Chondrocyte (in vitro differentiated cells): ENCODE measurements around the gene CDAN1. TPM values are rescaled to one million over a fixed set of nuclear protein-coding genes. Genes with fewer than 3 reads are reported as not detected.

Experiments used
- DNase-seq: peaks from one replicate; pipeline ENCODE4 v3.0.0; 2021; ENCODE audit warnings: mixed read lengths, low spot score
- H3K27ac Mint-ChIP-seq: one replicate; pipeline ENCODE4 v1.8.0; 2021; ENCODE audit warnings: mild to moderate bottlenecking, moderate library complexity, mixed read lengths; ENCODE audit not compliant: unreplicated experiment
- H3K27me3 Mint-ChIP-seq: 2 replicates; pipeline ENCODE4 v1.8.0; 2021; ENCODE audit warnings: low read depth, mixed read lengths
- H3K36me3 Mint-ChIP-seq: 2 replicates; pipeline ENCODE4 v1.8.0; 2021; ENCODE audit warnings: low read depth, mixed read lengths
- H3K4me1 Mint-ChIP-seq: 2 replicates; pipeline ENCODE4 v1.8.0; 2021; ENCODE audit warnings: low read depth, mild to moderate bottlenecking, mixed read lengths
- H3K4me3 Mint-ChIP-seq: one replicate; pipeline ENCODE4 v1.8.0; 2021; ENCODE audit warnings: mild to moderate bottlenecking, moderate library complexity, mixed read lengths; ENCODE audit not compliant: unreplicated experiment
- H3K9me3 Mint-ChIP-seq: 2 replicates; pipeline ENCODE4 v1.8.0; 2021; ENCODE audit warnings: low read depth, mixed read lengths
- CTCF ChIP-seq: fragments of 200-600 bp; sonication (generic); IDR thresholded peaks from 2 replicates; pipeline ENCODE4 v1.5.0; 2021; ENCODE audit warnings: antibody characterized with exemption, mild to moderate bottlenecking, moderate library complexity
- total RNA-seq: library from RNA; stranded (reverse); gene quantifications from 3 replicates; pipeline ENCODE4 v1.2.1, GENCODE V29; 2021

The CDAN1 gene
- total RNA-seq, 1 donor from 2014 or later, result 15.7 TPM

DNA sequence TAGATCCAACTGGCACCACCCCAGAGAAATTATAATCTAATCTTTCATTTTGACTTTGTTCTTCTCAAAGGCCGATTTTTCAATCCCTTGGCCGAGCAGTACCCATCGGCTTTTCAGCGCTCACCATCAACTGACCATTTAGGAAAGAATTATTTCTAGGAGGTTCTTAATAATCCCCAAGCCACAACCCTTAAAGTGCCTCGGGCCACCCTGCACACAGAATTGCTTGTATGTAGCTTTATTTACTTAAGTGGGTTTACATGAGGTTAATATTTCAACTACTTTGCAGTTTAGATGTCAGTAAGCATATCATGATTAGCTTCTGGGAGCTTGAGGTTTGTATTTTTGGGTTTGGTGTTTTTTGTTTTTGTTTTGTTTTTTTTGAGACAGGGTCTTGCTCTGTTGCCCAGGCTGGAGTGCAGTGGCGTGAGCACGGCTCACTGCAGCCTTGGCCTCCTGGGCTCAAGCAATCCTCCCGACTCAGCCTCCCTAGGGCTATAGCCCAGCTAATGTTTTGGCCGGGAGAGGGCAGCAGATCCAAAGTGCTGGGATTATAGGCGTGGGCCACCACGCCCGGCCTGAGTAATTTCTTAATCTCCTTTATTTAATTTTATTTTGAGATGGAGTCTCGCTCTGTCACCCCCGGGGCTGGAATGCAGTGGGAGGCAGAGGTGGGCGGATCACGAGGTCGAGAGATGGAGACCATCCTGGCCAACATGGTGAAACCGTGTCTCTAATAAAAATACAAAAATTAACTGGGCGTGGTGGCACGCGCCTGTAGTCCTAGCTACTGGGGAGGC lies 801 bp upstream of the CDAN1 start:
- DNase-seq, result no peak
- TF ChIP-seq CTCF, result peak; percentile 49
- Mint-ChIP-seq H3K4me3 (peak overlapping the region; percentile 72), H3K27me3 (no peaks in the 10 kb centered on the region), H3K4me1 (peaks cover 33% of the 10 kb centered on the region), H3K27ac (peak overlapping the region; percentile 87), H3K36me3 (peaks cover 6% of the 10 kb centered on the region), H3K9me3 (no peaks in the 10 kb centered on the region)

GRCh38 chr15:42736178-42736792 lies 643 bp downstream of the CDAN1 start:
- TF ChIP-seq CTCF, result no peak
- DNase-seq, result no peak
- H3K9me3 Mint-ChIP-seq, result no peaks in the 10 kb centered on the region
- peaks cover 11% of the 10 kb centered on the region for H3K36me3 Mint-ChIP-seq
- peak overlapping the region; percentile 71 for H3K27ac Mint-ChIP-seq
- no peaks in the 10 kb centered on the region for H3K27me3 Mint-ChIP-seq
- peak overlapping the region; percentile 81 for H3K4me3 Mint-ChIP-seq
- peaks cover 21% of the 10 kb centered on the region for H3K4me1 Mint-ChIP-seq

DNA sequence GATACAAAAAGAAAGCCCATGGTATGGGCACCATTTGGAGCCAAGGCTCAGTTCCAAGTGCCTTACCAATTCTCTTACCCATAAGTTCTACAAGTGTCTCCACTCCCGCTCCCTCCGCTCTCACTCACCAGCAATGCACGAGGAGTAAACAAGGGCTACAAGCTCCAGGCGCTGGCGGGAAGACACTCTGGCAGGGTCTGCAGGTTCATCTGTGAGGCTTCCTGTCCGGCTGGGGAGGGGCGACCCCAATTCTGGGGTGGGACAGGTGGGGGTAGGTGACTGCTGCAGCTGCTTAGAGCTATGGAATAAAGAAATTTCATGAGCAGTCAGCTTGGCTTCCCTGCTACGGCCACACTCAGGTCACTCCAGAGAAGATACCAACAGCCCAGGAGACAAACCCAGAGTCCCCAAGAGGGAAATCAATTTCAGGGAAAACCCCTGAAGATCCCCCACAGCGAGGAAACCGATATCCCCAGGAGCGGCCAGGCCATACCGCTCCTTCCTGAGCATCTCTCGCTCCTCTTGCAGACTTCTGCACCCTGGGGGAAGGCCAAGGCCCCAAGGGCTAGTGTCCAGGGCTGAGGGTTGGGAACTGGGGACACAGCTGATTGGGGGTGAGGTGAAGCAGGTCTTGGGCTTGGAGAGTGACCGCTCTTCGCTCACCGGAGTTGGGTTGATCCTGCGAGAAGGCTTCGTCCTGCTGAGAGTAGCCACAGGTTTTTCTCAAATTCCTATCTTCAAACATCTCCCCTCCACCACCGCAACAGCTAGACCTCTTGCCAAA lies 1.4 kb downstream of the CDAN1 start:
- Mint-ChIP-seq H3K36me3 (peaks cover 14% of the 10 kb centered on the region), H3K27ac (peak overlapping the region; percentile 71), H3K4me3 (peak overlapping the region; percentile 81), H3K27me3 (no peaks in the 10 kb centered on the region), H3K4me1 (peaks cover 21% of the 10 kb centered on the region), H3K9me3 (no peaks in the 10 kb centered on the region)
- no peak for TF ChIP-seq CTCF
- no peak for DNase-seq

- Mint-ChIP-seq H3K4me3 (no peak overlapping the region), H3K4me1 (peaks cover 21% of the 10 kb centered on the region), H3K9me3 (no peaks in the 10 kb centered on the region), H3K27ac (no peak overlapping the region), H3K36me3 (peaks cover 16% of the 10 kb centered on the region), H3K27me3 (no peaks in the 10 kb centered on the region)
- no peak for DNase-seq
- no peak for TF ChIP-seq CTCF
These were observed 2.8 kb downstream of the CDAN1 start for GRCh38 chr15:42734076-42734672.

- Mint-ChIP-seq H3K4me1 (peaks cover 21% of the 10 kb centered on the region), H3K36me3 (peaks cover 18% of the 10 kb centered on the region), H3K27me3 (no peaks in the 10 kb centered on the region), H3K4me3 (no peak overlapping the region), H3K27ac (peak overlapping the region; percentile 24), H3K9me3 (no peaks in the 10 kb centered on the region)
- TF ChIP-seq CTCF, result no peak
- DNase-seq, result no peak
These were observed 3.9 kb downstream of the CDAN1 start for GRCh38 chr15:42733027-42733426.
